DMS53 treated with DMSO at 0.1 percent for 48 hours (cell line): ENCODE results near the gene POLR1E.
"Not testable (repeated sequence)": the region's sequence is repeated elsewhere in the genome, so short reads cannot be mapped to it uniquely, and the experiment has no call there.

Experiments
- DNase-seq: peaks from one replicate; lab custom pipeline; 2025; ENCODE audit not compliant: unreplicated experiment; lab: John Stamatoyannopoulos, UW

The POLR1E gene

DNA sequence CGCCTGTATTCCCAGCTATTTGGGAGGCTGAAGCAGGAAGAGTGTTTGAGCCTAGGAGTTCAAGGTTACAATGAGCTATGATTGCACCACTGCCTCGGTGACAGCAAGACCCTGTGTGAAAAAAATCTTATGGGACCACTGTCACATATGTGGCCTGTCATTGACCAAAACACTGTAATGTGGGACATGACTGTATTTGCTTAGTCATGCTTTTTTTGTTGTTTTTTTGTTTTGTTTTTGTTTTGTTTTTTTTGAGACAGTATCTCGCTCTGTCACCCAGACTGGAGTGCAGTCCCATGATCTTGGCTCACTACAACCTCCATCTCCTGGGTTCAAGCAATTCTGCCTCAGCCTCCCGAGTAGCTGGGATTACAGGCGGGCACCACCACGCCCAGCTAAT is 13.5 kb downstream of the POLR1E start:
- no peak for DNase-seq

DNA sequence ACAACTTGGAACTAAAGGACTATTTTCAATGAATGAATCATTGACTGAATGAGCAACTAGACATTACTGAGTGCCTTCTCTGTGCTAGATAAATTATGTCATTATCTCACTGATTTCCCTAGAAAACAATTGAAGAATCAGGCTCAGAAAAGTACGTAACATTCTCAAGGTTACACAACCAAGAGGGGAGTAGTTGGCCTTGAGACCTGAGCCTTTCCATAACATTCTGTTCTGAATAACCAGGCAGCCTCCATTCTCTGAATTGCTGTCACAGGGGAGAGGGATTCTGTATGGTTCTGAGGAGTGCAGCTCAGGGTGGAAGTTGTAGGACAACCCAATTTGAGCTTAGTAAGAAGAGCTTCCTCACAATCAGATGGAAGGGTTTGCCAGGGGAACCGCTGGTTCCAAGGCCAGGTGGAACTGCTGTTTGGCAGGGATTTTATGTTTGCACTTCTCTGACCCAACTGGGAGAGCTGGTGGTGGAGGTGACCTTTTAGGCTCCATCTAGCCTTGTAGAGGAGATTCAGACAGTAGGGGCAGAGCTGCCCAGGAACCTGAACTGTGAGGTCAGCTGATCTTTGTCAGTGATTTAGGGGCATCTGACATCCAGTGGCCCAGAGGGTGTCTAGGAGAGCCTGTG is 16.3 kb downstream of the POLR1E start:
- DNase-seq = no peak

DNA sequence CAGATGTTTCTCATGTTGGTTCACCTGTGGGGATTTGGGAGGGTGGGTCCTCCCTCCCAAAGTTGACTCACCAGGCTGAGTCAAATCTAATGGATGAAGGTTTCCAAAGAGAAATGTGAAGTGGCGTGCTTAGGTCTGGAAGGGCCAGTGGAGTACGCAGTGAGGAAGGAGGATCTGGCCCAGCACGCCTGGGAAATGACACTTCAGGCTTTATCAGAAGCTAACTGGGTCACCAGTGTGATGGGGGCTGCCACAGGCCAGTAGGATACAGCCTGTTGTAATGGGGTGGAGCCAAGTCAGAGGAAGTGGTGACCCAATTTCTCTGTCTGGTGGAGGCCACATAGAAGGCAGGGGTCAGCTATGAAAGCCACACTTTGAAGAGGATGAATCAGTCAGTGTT is 18.0 kb downstream of the POLR1E start:
- DNase-seq = no peak

DNA sequence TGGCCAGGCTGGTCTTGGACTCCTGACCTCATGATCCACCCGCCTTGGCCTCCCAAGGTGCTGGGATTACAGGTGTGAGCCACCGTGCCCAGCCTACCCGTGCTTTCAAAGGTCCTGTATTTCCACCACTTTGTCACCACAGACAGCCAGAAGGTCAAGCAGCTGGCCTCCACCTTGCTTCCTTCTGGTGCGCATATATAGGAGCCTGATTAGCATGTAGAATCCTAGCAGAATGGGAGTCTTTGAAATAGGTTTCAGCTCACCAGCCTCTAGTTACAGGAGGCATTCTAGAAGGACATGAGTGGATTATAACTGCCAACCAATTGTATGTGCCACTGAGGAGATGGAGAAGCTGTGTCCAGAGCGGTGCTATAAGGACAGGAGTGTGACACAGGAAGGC is 18.9 kb downstream of the POLR1E start:
- DNase-seq = no peak

DNA sequence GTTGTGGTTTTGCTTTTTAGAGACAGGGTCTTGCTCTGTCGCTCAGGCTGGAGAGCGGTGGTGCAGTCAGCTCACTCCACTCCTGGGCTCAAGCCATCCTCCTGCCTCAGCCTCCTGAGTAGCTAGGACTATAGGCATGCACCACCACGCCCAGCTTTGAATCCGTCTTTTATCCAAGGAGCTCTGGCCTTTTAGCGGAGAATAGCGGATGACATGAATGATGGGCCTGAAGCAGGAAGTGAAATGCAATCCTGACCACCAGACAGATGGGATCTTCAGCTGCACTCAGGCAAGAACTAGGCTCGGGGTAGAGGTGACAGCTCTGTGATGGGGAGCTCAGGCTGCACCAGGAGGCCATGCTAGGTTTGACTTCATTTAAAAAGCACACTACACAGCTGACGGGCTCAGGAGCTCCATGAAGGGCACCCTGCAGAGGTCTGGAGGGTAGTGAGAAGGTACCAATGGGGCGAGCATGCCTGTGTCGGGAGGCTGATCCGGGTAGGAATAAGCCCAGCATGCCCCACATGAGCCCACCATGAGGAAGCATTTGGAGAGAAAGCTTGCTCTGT is 21.9 kb downstream of the POLR1E start:
- no peak for DNase-seq

DNA sequence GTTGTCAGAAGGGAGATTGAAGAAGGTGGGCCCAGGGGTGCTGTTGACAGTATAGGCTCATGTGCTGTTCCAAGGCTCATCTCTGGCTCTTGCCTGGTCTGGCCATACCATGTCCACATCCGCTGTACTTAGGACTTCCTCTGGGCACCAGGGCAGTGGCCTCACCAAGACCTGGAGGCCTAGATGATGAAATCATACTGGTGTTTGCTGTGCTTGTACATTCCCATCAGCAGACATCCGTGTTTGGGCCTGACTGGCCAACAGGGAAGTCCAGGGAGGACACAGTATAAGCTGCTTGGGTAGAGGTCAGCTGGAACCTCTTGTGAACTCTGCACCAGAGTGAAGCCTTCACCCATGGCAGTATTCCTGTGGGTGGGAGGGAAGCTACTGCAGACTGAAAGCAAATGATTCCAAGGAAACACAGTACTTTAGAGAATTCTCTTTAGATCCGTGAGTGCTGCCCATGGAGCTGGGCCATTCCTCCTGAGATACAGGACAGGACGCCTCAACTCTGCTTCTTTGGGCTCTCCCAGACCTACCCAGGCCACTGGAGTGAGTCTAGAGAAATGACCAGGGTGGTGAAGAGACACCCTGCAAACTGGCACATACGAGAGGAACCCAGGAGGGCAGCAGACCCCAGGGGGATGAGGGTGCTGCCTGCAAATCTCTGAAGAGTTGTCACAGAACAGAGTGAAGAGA is 22.5 kb downstream of the POLR1E start:
- no peak for DNase-seq

DNA sequence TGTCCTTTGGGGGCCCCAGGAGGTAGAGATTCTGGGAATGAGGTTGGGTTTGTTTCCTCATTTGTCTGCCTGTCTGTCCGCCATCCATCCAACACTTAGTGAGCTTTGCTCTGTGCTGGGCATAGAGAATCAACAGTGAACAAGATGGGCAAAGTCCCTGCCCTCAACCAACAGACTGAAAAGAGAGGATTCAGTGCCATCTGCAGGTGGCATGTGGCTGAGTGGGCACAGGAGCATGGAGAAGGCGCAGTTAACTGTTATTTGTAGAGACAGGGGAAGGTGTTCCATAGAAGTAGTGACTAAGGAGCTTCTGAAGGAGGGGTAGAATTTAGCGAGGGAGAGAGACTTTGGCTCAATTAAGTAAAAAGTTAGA is 23.1 kb downstream of the POLR1E start:
- DNase-seq = no peak

DNA sequence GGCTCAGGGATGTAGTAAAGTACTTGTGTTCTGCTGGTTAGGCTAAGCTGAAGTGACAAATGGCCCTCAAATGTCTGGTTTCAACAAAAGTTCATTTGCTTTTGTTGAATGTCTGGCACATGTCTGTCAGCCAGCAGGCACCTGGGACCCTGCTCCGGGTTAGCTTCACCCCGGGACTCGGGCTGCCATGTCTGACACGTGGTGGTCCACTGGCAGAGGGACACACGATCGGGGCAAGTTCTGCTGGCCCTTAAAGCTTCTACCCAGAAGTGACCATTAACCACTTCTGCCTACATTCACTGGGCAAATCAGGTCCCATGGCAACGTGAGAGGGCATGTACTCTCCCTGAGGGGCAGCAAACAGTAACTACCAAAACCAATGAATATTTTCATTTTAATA is 23.8 kb downstream of the POLR1E start:
- no peak for DNase-seq

DNA sequence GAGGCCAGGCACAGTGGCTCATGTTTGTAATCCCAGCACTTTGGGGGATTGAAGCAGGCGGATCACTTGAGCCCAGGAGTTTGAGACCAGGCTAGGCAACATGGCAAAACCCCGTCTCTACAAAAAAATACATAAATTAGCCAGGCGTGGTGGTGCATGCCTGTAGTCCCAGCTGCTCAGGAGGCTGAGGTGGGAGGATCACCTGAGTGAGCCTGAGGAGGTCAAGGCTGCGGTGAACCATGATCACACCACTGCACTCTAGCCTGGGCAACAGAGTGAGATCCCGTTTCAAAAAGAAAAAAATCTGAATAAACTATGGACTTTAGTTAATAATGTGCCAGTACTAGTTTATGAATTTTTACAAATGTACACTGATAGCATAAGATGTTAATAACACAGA is 24.3 kb downstream of the POLR1E start:
- not testable (repeated sequence) for DNase-seq

DNA sequence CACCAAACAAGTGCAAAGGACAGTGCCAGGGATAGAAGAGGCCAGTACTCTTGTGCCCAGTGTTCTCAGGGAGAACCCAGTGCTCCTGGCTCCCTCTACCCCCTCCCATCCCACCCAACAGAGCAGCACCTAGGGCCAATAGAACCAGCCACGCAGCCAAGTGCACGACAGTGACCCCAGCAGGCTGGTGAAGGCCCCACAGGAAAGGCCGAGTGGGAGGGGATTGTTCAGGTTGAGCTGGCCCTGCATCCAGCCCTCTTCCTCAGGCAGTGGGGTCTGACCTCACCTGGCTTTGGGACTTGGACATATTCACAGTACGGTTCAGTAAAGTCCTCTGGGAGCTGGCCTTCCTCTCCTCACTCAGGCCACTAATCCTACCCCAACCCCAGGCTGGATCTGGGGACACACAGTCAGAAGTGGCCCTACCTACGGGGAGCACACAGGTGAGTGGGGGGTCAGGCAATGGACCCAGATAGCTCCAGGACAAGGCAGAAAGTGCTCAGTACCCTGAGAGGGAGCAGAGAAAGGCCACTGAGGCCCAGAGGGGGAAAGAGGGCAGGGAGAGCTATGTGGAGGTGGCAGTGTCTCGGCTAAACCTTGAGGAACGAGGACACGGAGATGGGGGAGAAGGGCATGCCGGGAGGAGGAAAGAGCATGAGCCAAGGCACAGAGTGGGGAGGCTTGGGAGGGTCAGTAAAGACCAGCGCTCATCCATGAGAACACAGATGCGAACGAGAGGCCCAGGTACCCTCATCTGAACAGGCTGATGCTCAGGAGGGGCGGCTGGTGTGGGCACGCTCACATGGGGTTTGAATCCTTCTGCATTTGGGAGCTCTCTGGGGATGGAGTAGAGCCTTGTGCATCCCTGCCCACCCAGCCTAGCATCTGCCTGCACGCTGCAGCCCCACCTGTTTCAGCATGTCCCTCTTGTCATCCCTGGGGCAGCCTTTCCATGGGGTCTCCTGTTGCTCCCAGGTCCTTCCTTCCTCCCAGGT is 25.6 kb downstream of the POLR1E start:
- DNase-seq = no peak

DNA sequence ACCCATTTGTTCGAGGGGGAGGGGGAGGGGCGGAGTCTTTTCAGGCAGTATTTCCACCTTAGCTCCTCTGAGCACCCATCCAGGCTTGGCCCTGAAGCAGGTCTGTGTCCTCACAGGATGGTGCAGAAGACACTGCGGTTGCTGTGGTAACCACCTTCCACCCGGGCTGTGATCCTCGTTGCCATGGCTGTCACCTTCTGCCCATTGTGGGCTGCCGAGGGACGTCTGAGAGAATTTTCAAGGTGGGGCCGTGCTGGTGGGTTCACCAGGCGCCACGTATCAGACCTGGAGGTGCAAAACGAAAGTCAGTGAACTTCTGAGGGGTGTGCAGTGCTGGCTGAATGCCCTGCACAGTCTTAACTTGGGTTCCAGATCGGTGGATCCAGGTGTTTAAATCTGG is 26.7 kb downstream of the POLR1E start:
- no peak for DNase-seq

DNA sequence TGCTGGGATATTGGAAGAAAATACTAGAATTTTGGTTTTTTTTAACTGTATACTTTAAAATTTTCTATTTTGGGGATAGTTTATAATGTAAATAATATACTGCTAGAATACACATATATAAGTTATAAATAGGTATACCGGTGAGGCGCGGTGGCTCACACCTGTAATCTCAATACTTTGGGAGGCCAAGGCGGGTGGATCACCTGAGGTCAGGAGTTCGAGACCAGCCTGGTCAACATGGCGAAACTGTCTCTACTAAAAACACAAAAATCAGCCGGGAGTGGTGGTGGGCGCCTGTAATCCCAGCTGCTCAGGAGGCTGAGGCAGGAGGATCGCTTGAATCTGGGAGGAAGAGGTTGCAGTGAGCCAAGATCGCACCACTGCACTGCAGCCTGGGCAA is 28.7 kb downstream of the POLR1E start:
- not testable (repeated sequence) for DNase-seq

DNA sequence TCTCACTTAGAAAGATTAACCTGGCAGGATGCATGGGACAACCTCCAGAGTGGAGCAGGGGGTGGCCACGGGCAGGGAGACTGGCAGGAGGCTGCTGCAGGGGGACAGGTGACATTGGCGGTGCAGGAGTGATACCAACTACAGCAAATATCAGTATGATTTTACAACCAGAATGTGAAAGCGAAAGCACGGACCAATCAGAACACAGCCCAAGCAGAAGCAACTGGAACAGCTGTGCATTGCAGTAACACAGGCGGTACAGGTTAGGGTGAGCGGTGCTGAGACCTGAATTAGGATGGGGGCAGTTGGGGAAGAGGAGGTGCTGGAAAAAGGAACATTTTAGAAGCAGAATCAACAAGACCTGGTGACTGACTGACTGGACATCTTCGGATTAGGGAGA is 29.3 kb downstream of the POLR1E start:
- no peak for DNase-seq

DNA sequence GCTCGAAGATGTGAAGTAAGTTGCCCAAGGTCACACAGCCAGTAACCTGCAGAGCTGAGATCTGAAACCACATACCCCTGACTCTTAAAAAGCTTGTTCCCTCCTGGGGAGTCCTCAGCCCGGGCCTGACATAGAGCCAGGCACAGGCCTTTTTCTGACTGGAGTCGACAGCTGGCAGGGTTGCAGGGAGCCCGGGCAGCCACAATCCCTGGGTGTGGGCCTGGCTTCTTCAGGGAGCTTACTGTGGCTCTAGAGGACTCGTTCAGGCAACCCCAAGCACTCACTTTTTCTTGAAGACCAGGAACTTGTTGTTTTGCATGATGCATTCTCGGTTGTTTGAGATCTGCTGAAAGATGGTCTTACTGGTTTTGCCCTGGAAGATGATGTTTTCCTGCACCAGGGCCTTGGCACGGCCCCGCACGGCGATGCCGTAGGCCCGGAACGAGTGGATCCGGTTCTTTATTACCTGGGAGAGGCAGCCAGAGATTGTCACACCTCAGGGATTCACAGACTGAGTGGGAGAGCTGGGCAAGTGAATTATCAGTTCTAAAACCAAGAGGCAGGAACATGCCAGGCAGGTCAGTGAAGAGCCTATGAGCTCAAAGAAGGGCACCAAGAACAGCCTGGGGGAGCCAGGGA is 30.0 kb downstream of the POLR1E start:
- no peak for DNase-seq

DNA sequence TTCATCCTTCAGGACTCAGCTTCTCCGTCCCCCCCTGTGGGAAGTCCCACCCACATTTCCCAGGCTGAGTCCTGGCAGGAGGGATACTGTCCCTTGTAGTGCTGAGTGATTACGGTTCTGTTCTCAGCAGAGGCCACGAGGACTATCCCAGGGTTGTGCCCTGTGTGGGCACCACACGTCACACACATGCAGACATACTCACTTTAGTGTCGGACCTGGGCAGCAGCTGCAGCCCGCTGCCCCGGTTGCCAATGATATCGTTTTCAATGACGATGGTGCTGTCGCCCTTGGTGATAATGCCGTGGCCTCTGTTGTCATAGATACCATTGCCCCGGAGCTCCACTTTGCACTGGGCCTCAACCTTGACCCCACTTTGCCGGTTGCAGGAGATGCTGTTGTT is 32.2 kb downstream of the POLR1E start:
- no peak for DNase-seq

DNA sequence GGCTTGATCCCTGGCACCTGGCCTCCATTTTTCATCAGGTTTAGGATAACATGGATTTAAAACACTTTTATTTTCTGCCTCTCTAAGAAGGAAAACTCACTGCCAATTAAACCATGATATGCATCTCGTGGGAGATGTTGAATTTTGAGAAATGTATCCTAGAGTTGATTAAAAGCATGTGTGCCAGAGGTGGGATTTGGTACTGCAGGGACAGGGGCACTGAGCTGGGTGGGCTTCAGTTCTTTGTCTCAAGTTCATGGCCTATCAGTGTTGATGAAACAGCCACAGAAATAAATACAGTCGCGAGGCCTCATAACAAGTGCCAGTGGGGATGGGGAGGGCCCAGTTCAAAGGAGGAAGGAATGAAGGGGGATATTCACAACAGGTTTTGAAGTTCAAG is 34.9 kb downstream of the POLR1E start:
- DNase-seq = no peak

DNA sequence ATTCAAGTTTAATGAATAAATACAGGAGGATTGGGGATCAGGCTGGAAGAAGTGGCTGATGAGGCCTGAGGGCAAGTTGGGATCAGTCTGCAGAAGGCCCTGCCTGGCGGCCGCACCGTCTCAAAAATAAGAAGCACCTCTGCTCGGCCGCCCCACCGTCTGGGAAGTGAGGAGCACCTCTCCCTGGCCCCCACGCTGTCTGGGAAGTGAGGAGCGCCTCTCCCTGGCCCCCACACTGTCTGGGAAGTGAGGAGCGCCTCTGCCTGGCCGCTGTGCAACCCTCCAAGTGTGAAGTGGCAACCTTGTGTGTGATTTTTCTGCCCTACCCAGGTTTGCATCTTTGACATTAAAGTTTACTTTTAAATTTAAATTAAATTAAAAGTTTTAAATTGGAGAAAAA is 35.4 kb downstream of the POLR1E start:
- no peak for DNase-seq

DNA sequence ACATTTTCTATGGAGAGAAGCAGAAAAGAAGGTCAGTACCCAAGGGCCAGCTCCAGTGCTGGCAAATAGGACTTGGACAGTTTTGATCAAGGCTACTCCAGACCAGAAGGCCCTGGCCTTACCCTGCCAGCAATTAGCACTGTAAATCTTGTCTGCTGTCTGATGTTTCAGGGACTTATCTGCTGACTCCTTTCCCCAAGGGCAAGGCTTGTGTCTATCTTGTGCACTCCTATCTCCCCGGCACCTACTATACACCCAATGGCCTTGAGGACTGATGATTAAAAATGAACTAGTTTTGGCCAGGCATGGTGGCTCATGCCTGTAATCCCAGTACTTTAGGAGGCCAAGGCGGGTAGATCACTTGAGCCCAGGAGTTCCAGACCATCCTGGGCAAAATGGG is 37.2 kb downstream of the POLR1E start:
- no peak for DNase-seq

DNA sequence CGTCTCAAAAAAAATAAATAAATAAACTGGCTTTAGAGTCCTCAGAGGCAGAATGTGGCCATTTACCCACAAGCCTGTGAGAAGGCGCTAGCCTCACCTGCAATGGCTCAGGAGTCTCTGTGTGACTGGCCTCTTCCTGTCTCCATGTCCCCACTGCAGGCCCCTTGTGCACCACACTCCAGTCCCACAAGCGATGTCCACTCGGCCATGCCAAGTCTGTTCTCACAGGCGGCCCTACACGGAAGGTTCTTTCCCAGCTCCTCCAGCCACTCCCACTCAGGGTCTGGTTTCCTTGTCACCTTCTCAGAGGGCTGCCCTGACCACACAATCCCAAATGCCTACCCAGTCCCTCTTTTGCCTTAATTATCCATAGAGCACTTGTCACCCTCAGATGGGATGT is 38.2 kb downstream of the POLR1E start:
- DNase-seq = no peak

DNA sequence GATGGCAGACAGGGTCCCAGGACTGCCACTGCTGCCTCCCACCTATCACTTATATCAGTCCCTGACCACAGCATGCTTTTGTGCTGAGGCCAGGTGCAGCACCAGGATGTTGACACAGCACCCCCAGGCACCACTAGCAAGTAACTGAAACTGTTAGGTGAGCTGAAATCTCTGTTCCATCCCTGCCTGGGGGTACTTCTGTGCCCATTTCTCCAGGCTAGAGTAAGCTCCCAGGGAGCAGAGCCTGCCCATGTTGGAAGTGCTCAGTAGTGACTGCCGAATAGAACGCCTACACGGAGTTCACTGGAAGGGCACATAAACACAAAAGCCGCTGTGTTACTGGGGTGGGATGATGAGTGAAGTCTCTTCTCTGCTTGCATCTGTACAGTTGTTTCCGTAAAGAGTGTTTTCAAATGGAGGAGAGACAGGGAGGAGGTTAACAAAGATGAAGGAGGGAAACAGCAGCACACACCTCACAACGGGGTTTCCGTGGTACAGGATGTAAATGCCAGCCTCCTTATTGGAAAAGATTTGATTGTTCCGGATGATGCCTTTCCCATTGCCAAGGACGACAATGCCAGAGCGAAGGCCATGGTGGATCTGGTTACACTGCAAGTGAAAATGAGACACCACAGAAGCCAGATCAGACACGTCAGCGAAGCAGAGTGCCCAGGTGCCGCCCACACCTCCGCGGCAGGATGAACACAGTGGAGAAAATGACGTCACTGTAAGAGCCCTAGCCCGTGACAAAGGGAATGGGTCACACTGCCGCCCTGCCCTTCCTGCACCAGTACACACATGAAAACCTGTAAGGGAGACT is 43.1 kb downstream of the POLR1E start:
- DNase-seq = peak; percentile 46
